Kidney (tissue), 14 donors: Measurements from ENCODE around the gene FAM156B. TPM values are rescaled to one million over a fixed set of nuclear protein-coding genes. Genes with fewer than 3 reads are reported as not detected.
"Not testable (repeated sequence)": the region's sequence is repeated elsewhere in the genome, so short reads cannot be mapped to it uniquely, and the experiment has no call there.

Experiments used
- DNase-seq, 5 donors: peaks; one replicate each; pipeline ENCODE4 v3.0.0-alpha.2; 2013 to 2020
- FAIRE-seq: peaks from 2 replicates; lab custom pipeline; 2012; peaks lifted over from hg19 to GRCh38; lab: Jason Lieb, UNC
- H3K27ac ChIP-seq, 2 donors: one replicate each; pipeline ENCODE4 v1.7.0; 2013; ENCODE audit warnings: low read depth in 2 of 2, low read length in 2 of 2, inconsistent platforms in 1 of 2
- H3K27me3 ChIP-seq: one replicate; pipeline ENCODE4 v1.7.1; 2013; ENCODE audit warnings: low read length, inconsistent platforms; ENCODE audit not compliant: control insufficient read depth, insufficient read depth
- H3K36me3 ChIP-seq, 3 donors: one replicate each; pipeline versions ENCODE4 v1.7.0 to v1.7.1; 2013; ENCODE audit warnings: low read length in 3 of 3, control low read depth in 1 of 3, inconsistent platforms in 1 of 3; ENCODE audit not compliant: insufficient read depth in 3 of 3, control insufficient read depth in 2 of 3
- H3K4me1 ChIP-seq, 3 donors: one replicate each; pipeline versions ENCODE4 v1.7.0 to v1.7.1; 2013; ENCODE audit warnings: low read length in 3 of 3, inconsistent platforms in 1 of 3, low read depth in 1 of 3; ENCODE audit not compliant: control insufficient read depth in 2 of 3, insufficient read depth in 2 of 3
- H3K4me3 ChIP-seq, 3 donors: one replicate each; pipeline versions ENCODE4 v1.7.0 to v1.8.1; 2013; ENCODE audit warnings: low read length in 3 of 3, control low read depth in 1 of 3, inconsistent platforms in 1 of 3
- H3K9ac ChIP-seq, 3 donors: one replicate each; pipeline versions ENCODE4 v1.7.0 to v1.7.1; 2013; ENCODE audit warnings: low read length in 3 of 3, control low read depth in 1 of 3, inconsistent platforms in 1 of 3
- H3K9me3 ChIP-seq, 3 donors: one replicate each; pipeline versions ENCODE4 v1.7.0 to v1.7.1; 2013; ENCODE audit warnings: low read length in 3 of 3, control low read depth in 1 of 3, inconsistent platforms in 1 of 3; ENCODE audit not compliant: control insufficient read depth in 2 of 3, insufficient read depth in 1 of 3
- CTCF ChIP-seq: IDR thresholded peaks from 3 replicates; pipeline ENCODE4 v1.5.1; 2012; ENCODE audit warnings: mild to moderate bottlenecking, moderate library complexity, borderline replicate concordance; ENCODE audit not compliant: insufficient read depth; ENCODE audit errors: extremely low read depth
- intact Hi-C: fragments of 100-400 bp; cut with DNase I; formaldehyde crosslinking; loops from one replicate; pipeline ENCODE4 v1.11.1; 2022
- polyA plus RNA-seq: library from polyadenylated mRNA; stranded (reverse); fragments of 350-450 nt; fragmentation: Illumina TruSeq; extraction: RNeasy Lipid Tissue Mini Kit (QIAGEN cat#74804); gene quantifications from one replicate; pipeline ENCODE4 v1.2.3, GENCODE V29; 2014; ENCODE audit warnings: low read depth, low replicate concordance; ENCODE audit not compliant: insufficient read depth
- total RNA-seq: library from RNA; stranded (reverse); fragmentation: NEBNext Ultra II Directional; extraction: Animal tissue kit (Norgen Biotek cat#: 25700); gene quantifications from one replicate; pipeline ENCODE4 v1.2.1, GENCODE V29; 2021
- donor health status: control.
- donor health status: control.
- donor health status: control.
- donor health status: control.
- donor health status: control.
- donor health status: DM: yes; HTN: yes; CAD: no.
- donor health status: Normal renal cell carcinoma (clear cell type).

FAM156B gene
- total and polyA plus RNA-seq, 2 donors from 2014 or later = 13.1 to 15.2 TPM

GRCh38 chrX:52874661-52875060 lies 22.5 kb upstream of the FAM156B start:
- intact Hi-C loops = no loop called here
- no peak for TF ChIP-seq CTCF
- no peak for DNase-seq
- no peaks in the 10 kb centered on the region for H3K27me3 ChIP-seq
- no peaks in the 10 kb centered on the region for H3K36me3 ChIP-seq
- no peak for FAIRE-seq
- H3K4me3 ChIP-seq = no peak overlapping the region
- no peak overlapping the region for H3K9ac ChIP-seq
- H3K9me3 ChIP-seq = no peaks in the 10 kb centered on the region
- H3K4me1 ChIP-seq = no peaks in the 10 kb centered on the region
- no peak overlapping the region for H3K27ac ChIP-seq

- intact Hi-C loops, H3K9ac ChIP-seq, H3K36me3 ChIP-seq, H3K27ac ChIP-seq, H3K4me3 ChIP-seq, DNase-seq, H3K9me3 ChIP-seq, H3K4me1 ChIP-seq, H3K27me3 ChIP-seq, FAIRE-seq: not testable (repeated sequence)
Measured at GRCh38 chrX:52875436-52875835, 21.7 kb upstream of the FAM156B start.

- intact Hi-C loops, DNase-seq, H3K9ac ChIP-seq, H3K27ac ChIP-seq, H3K36me3 ChIP-seq, H3K4me1 ChIP-seq, FAIRE-seq, H3K9me3 ChIP-seq, H3K27me3 ChIP-seq, H3K4me3 ChIP-seq: not testable (repeated sequence)
Measured at GRCh38 chrX:52876386-52876785, 20.7 kb upstream of the FAM156B start.

- H3K4me1 ChIP-seq, H3K9me3 ChIP-seq, H3K4me3 ChIP-seq, H3K9ac ChIP-seq, intact Hi-C loops, H3K36me3 ChIP-seq, DNase-seq, FAIRE-seq, H3K27ac ChIP-seq, H3K27me3 ChIP-seq: not testable (repeated sequence)
Measured at GRCh38 chrX:52887459-52887858, 9.7 kb upstream of the FAM156B start.

- H3K36me3 ChIP-seq, intact Hi-C loops, DNase-seq, H3K9me3 ChIP-seq, FAIRE-seq, H3K27me3 ChIP-seq, H3K9ac ChIP-seq, H3K4me3 ChIP-seq, H3K27ac ChIP-seq, H3K4me1 ChIP-seq: not testable (repeated sequence)
Measured at GRCh38 chrX:52888090-52888489, 9.0 kb upstream of the FAM156B start.

DNA sequence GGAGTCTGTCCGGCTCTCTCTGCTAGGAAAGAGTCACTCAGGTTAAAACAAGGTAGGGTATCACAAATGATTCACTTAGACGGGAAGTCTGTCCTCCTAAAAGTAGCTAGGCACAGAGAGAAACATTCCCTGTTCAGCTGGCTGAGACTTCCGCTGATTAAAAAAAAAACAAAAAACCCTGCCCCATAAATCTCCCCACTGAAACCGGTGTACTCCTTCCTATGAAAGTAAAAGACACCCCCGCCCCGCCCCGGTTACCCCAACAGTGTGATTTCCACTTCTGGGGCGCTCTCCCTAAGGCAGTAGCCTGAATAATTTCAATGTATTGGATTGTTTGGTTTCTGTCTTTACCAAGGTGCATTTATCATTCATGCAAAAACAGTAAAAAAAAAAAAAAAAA lies 692 bp upstream of the FAM156B start:
- DNase-seq, FAIRE-seq, H3K9ac ChIP-seq, H3K36me3 ChIP-seq, H3K9me3 ChIP-seq, H3K27ac ChIP-seq, H3K27me3 ChIP-seq, H3K4me3 ChIP-seq, intact Hi-C loops, H3K4me1 ChIP-seq: not testable (repeated sequence)

DNA sequence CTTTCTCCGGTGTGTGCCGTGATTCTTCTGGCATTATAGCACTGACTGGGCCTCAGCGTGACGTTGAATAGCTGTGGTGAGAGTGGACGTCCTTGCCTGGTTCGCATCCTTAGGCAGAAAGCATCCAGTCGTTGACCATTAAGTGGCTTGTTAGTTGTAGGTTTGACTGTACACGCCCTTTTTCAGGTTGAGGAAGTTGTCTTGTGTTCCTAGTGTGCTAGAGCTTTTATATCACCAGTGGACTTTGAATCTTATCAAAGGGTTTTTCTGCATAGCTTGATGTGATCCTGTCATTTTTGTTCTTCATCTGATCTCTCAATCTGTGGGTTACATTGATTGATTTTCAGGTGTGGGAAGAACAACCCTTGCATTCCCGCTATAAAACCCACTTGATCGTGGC lies 8.4 kb downstream of the FAM156B start:
- H3K9ac ChIP-seq, H3K36me3 ChIP-seq, H3K27ac ChIP-seq, H3K4me3 ChIP-seq, intact Hi-C loops, H3K4me1 ChIP-seq, H3K9me3 ChIP-seq, DNase-seq, H3K27me3 ChIP-seq, FAIRE-seq: not testable (repeated sequence)

GRCh38 chrX:52906072-52906471 lies 8.9 kb downstream of the FAM156B start:
- FAIRE-seq, H3K27me3 ChIP-seq, intact Hi-C loops, H3K4me3 ChIP-seq, DNase-seq, H3K9ac ChIP-seq, H3K36me3 ChIP-seq, H3K9me3 ChIP-seq, H3K27ac ChIP-seq, H3K4me1 ChIP-seq: not testable (repeated sequence)
